HEK293 (cell line): ENCODE results near the gene NUFIP1.

Experiments used
- CTCF ChIA-PET: fragments of 350-600 bp; formaldehyde crosslinking; extraction: SDS; loops from one replicate; lab custom pipeline; 2021; ENCODE audit warnings: antibody characterized with exemption; lab: Yijun Ruan, JAX
- POLR2A ChIA-PET: fragments of 300-600 bp; formaldehyde crosslinking; extraction: SDS; loops from one replicate; lab custom pipeline; 2020; ENCODE audit warnings: antibody characterized with exemption, inconsistent platforms; lab: Yijun Ruan, JAX
- H3K27ac ChIP-seq: fragments of 200-500 bp; sonication (Bioruptor generic); 2 replicates; pipeline ENCODE4 v1.5.1; 2014; ENCODE audit warnings: low read depth, low read length, control low read depth, inconsistent platforms; ENCODE audit errors: extremely low read depth
- H3K36me3 ChIP-seq, 2 experiments: fragments of 200-500 bp in 1 of 2; sonication (Bioruptor generic) in 1 of 2; 1 replicate in 1 of 2; 2 replicates in 1 of 2; pipeline ENCODE4 v1.5.1; 2014 to 2017; ENCODE audit warnings: inconsistent platforms in 2 of 2, low read length in 2 of 2; ENCODE audit not compliant: control insufficient read depth in 2 of 2, insufficient read depth in 1 of 2
- H3K4me1 ChIP-seq: fragments of 200-500 bp; sonication (Bioruptor generic); 2 replicates; pipeline ENCODE4 v1.5.1; 2014; ENCODE audit warnings: mild to moderate bottlenecking, low read length, inconsistent platforms; ENCODE audit not compliant: control insufficient read depth, insufficient read depth
- H3K4me3 ChIP-seq: 2 replicates; pipeline ENCODE4 v1.5.1; 2011; ENCODE audit warnings: low read depth, mild to moderate bottlenecking, control low read depth, low read length, moderate library complexity
- H3K9me3 ChIP-seq: fragments of 200-500 bp; sonication (Bioruptor generic); 2 replicates; pipeline ENCODE4 v1.5.1; 2014; ENCODE audit warnings: low read depth, low read length, inconsistent platforms; ENCODE audit not compliant: control insufficient read depth, insufficient read depth
- FEZF1 ChIP-seq: fragments of 450-650 bp; formaldehyde crosslinking; IDR thresholded peaks from 2 replicates; pipeline ENCODE4 v1.5.1; 2016; ENCODE audit warnings: missing biosample characterization, missing genetic modification characterization
- HOXA7 ChIP-seq: sonication (generic); formaldehyde crosslinking; IDR thresholded peaks from 2 replicates; pipeline ENCODE4 v1.8.1; 2022; ENCODE audit warnings: missing genetic modification reagents, borderline replicate concordance
- WT1 ChIP-seq: fragments of 450-650 bp; formaldehyde crosslinking; IDR thresholded peaks from 2 replicates; pipeline ENCODE4 v1.5.1; 2016; ENCODE audit warnings: missing biosample characterization, missing genetic modification characterization
- YY1 ChIP-seq: fragments of 450-650 bp; formaldehyde crosslinking; IDR thresholded peaks from 2 replicates; pipeline ENCODE4 v1.5.1; 2018; ENCODE audit warnings: missing biosample characterization, missing genetic modification characterization
- ZNF354C ChIP-seq: fragments of 450-650 bp; formaldehyde crosslinking; IDR thresholded peaks from 2 replicates; pipeline ENCODE4 v1.5.1; 2016; ENCODE audit warnings: missing biosample characterization, missing genetic modification characterization, low read depth, borderline replicate concordance
- ZNF37A ChIP-seq: fragments of 450-650 bp; IDR thresholded peaks from 2 replicates; pipeline ENCODE4 v1.5.1; 2018; ENCODE audit warnings: missing biosample characterization, missing genetic modification characterization
- ZNF585B ChIP-seq: fragments of 450-650 bp; formaldehyde crosslinking; IDR thresholded peaks from 2 replicates; pipeline ENCODE4 v1.5.1; 2016; ENCODE audit warnings: missing biosample characterization, missing genetic modification characterization
- ZNF621 ChIP-seq: fragments of 450-650 bp; formaldehyde crosslinking; IDR thresholded peaks from 2 replicates; pipeline ENCODE4 v1.5.1; 2017; ENCODE audit warnings: missing biosample characterization, missing genetic modification characterization
- ZNF692 ChIP-seq: fragments of 450-650 bp; formaldehyde crosslinking; IDR thresholded peaks from 2 replicates; pipeline ENCODE4 v1.5.1; 2016; ENCODE audit warnings: missing biosample characterization, missing genetic modification characterization
- ZNF843 ChIP-seq: fragments of 450-650 bp; formaldehyde crosslinking; IDR thresholded peaks from 2 replicates; pipeline ENCODE4 v1.5.1; 2016; ENCODE audit warnings: missing biosample characterization, missing genetic modification characterization
- ZXDB ChIP-seq: fragments of 450-650 bp; formaldehyde crosslinking; IDR thresholded peaks from 2 replicates; pipeline ENCODE4 v1.5.1; 2016; ENCODE audit warnings: missing biosample characterization, missing genetic modification characterization
- TF ChIP-seq, protein P1 (sequence below): fragments of 450-650 bp; formaldehyde crosslinking; IDR thresholded peaks from 2 replicates; pipeline ENCODE4 v1.5.1; 2016; ENCODE audit warnings: missing biosample characterization, missing genetic modification characterization
- TF ChIP-seq, protein P2 (sequence below): fragments of 450-650 bp; formaldehyde crosslinking; IDR thresholded peaks from 2 replicates; pipeline ENCODE4 v1.5.1; 2016; ENCODE audit warnings: missing biosample characterization, missing genetic modification characterization, borderline replicate concordance
- TF ChIP-seq, protein P3 (sequence below): fragments of 450-650 bp; formaldehyde crosslinking; conservative IDR thresholded peaks from 2 replicates; pipeline ENCODE4 v1.5.1; 2016; ENCODE audit warnings: low read depth, missing biosample characterization, missing genetic modification characterization
- TF ChIP-seq, protein P4 (sequence below): fragments of 450-650 bp; formaldehyde crosslinking; IDR thresholded peaks from 2 replicates; pipeline ENCODE4 v1.5.1; 2016; ENCODE audit warnings: missing biosample characterization, missing genetic modification characterization
- TF ChIP-seq, protein P5 (sequence below): fragments of 450-650 bp; formaldehyde crosslinking; IDR thresholded peaks from 2 replicates; pipeline ENCODE4 v1.5.1; 2016; ENCODE audit warnings: missing biosample characterization, missing genetic modification characterization

The NUFIP1 gene

DNA sequence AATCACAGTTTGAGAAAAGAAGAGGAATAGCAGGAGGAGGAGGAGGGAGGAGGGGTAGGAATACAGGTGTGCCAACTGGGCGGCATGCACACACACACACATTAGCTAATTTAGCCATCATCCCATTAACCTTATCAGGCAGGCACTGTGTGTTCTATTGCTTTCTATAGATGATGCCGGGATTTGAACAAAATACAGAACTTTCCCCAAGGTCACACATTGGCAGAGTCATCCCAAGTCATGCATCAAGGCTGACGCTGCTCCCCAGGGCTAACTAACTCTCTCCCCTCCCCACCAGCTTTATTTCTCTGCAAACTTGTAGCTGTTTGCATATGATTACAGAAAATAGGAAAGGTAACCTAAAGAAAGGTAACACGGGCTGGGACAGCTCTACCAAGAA lies 83.0 kb downstream of the NUFIP1 start (continued):
- no peak for TF ChIP-seq ZNF585B (tag by site-specific recombination)
- TF ChIP-seq, protein P1, sequence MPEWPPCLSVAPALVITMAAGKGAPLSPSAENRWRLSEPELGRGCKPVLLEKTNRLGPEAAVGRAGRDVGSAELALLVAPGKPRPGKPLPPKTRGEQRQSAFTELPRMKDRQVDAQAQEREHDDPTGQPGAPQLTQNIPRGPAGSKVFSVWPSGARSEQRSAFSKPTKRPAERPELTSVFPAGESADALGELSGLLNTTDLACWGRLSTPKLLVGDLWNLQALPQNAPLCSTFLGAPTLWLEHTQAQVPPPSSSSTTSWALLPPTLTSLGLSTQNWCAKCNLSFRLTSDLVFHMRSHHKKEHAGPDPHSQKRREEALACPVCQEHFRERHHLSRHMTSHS (tag by site-specific recombination) = no peak

- Histone ChIP-seq H3K4me3 (no peak overlapping the region), H3K27ac (no peak overlapping the region), H3K9me3 (no peaks in the 10 kb centered on the region), H3K4me1 (no peaks in the 10 kb centered on the region), H3K36me3 (no peaks in the 10 kb centered on the region)
- ChIA-PET POLR2A (no interaction called here), CTCF (no interaction called here)
- TF ChIP-seq, protein P2, sequence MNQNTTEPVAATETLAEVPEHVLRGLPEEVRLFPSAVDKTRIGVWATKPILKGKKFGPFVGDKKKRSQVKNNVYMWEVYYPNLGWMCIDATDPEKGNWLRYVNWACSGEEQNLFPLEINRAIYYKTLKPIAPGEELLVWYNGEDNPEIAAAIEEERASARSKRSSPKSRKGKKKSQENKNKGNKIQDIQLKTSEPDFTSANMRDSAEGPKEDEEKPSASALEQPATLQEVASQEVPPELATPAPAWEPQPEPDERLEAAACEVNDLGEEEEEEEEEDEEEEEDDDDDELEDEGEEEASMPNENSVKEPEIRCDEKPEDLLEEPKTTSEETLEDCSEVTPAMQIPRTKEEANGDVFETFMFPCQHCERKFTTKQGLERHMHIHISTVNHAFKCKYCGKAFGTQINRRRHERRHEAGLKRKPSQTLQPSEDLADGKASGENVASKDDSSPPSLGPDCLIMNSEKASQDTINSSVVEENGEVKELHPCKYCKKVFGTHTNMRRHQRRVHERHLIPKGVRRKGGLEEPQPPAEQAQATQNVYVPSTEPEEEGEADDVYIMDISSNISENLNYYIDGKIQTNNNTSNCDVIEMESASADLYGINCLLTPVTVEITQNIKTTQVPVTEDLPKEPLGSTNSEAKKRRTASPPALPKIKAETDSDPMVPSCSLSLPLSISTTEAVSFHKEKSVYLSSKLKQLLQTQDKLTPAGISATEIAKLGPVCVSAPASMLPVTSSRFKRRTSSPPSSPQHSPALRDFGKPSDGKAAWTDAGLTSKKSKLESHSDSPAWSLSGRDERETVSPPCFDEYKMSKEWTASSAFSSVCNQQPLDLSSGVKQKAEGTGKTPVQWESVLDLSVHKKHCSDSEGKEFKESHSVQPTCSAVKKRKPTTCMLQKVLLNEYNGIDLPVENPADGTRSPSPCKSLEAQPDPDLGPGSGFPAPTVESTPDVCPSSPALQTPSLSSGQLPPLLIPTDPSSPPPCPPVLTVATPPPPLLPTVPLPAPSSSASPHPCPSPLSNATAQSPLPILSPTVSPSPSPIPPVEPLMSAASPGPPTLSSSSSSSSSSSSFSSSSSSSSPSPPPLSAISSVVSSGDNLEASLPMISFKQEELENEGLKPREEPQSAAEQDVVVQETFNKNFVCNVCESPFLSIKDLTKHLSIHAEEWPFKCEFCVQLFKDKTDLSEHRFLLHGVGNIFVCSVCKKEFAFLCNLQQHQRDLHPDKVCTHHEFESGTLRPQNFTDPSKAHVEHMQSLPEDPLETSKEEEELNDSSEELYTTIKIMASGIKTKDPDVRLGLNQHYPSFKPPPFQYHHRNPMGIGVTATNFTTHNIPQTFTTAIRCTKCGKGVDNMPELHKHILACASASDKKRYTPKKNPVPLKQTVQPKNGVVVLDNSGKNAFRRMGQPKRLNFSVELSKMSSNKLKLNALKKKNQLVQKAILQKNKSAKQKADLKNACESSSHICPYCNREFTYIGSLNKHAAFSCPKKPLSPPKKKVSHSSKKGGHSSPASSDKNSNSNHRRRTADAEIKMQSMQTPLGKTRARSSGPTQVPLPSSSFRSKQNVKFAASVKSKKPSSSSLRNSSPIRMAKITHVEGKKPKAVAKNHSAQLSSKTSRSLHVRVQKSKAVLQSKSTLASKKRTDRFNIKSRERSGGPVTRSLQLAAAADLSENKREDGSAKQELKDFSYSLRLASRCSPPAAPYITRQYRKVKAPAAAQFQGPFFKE = no peak
- TF ChIP-seq ZXDB (tag by site-specific recombination) (no peak), ZNF692 (tag by site-specific recombination) (no peak), ZNF354C (tag by site-specific recombination) (no peak), ZNF621 (tag by site-specific recombination) (no peak), YY1 (no peak), HOXA7 (CRISPR knock-in tag) (no peak), WT1 (tag by site-specific recombination) (no peak), ZNF843 (no peak), FEZF1 (tag by site-specific recombination) (no peak), ZNF37A (tag by site-specific recombination) (no peak)
- TF ChIP-seq, protein P3, sequence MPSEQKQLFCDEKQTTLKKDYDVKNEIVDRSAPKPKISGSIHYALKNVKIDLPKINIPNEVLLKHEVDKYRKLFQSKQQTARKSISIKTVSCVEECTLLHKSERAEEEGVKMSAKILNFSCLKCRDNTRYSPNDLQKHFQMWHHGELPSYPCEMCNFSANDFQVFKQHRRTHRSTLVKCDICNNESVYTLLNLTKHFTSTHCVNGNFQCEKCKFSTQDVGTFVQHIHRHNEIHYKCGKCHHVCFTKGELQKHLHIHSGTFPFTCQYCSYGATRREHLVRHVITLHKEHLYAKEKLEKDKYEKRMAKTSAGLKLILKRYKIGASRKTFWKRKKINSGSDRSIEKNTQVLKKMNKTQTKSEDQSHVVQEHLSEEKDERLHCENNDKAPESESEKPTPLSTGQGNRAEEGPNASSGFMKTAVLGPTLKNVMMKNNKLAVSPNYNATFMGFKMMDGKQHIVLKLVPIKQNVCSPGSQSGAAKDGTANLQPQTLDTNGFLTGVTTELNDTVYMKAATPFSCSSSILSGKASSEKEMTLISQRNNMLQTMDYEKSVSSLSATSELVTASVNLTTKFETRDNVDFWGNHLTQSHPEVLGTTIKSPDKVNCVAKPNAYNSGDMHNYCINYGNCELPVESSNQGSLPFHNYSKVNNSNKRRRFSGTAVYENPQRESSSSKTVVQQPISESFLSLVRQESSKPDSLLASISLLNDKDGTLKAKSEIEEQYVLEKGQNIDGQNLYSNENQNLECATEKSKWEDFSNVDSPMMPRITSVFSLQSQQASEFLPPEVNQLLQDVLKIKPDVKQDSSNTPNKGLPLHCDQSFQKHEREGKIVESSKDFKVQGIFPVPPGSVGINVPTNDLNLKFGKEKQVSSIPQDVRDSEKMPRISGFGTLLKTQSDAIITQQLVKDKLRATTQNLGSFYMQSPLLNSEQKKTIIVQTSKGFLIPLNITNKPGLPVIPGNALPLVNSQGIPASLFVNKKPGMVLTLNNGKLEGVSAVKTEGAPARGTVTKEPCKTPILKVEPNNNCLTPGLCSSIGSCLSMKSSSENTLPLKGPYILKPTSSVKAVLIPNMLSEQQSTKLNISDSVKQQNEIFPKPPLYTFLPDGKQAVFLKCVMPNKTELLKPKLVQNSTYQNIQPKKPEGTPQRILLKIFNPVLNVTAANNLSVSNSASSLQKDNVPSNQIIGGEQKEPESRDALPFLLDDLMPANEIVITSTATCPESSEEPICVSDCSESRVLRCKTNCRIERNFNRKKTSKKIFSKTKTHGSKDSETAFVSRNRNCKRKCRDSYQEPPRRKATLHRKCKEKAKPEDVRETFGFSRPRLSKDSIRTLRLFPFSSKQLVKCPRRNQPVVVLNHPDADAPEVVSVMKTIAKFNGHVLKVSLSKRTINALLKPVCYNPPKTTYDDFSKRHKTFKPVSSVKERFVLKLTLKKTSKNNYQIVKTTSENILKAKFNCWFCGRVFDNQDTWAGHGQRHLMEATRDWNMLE (tag by site-specific recombination) = no peak
- TF ChIP-seq, protein P4, sequence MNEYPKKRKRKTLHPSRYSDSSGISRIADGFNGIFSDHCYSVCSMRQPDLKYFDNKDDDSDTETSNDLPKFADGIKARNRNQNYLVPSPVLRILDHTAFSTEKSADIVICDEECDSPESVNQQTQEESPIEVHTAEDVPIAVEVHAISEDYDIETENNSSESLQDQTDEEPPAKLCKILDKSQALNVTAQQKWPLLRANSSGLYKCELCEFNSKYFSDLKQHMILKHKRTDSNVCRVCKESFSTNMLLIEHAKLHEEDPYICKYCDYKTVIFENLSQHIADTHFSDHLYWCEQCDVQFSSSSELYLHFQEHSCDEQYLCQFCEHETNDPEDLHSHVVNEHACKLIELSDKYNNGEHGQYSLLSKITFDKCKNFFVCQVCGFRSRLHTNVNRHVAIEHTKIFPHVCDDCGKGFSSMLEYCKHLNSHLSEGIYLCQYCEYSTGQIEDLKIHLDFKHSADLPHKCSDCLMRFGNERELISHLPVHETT (tag by site-specific recombination) = no peak
- TF ChIP-seq, protein P5, sequence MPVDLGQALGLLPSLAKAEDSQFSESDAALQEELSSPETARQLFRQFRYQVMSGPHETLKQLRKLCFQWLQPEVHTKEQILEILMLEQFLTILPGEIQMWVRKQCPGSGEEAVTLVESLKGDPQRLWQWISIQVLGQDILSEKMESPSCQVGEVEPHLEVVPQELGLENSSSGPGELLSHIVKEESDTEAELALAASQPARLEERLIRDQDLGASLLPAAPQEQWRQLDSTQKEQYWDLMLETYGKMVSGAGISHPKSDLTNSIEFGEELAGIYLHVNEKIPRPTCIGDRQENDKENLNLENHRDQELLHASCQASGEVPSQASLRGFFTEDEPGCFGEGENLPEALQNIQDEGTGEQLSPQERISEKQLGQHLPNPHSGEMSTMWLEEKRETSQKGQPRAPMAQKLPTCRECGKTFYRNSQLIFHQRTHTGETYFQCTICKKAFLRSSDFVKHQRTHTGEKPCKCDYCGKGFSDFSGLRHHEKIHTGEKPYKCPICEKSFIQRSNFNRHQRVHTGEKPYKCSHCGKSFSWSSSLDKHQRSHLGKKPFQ = no peak
These were observed 83.7 kb downstream of the NUFIP1 start for GRCh38 chr13:44905556-44905955.
